HepG2 (cell line): ENCODE measurements around the gene YAP1. TPM values are rescaled to one million over a fixed set of nuclear protein-coding genes. Genes with fewer than 3 reads are reported as not detected.

ENCODE experiments used
- ATM ChIP-seq: fragments of 450-650 bp; IDR thresholded peaks from 2 replicates; pipeline ENCODE4 v1.7.1; 2017; ENCODE audit warnings: mild to moderate bottlenecking, borderline replicate concordance
- EHMT2 ChIP-seq: fragments of 200-600 bp; sonication (generic); IDR thresholded peaks from 2 replicates; pipeline ENCODE4 v1.7.0; 2017; ENCODE audit warnings: antibody characterized with exemption, low read depth, low read length, borderline replicate concordance
- EP300 ChIP-seq, 3 experiments: sonication (generic) in 1 of 3; formaldehyde crosslinking in 1 of 3; IDR thresholded peaks; 2 replicates each; pipeline versions ENCODE4 v1.5.1 to v1.6.1; 2011 to 2020; ENCODE audit warnings: low read depth in 2 of 3, low read length in 2 of 3, borderline replicate concordance in 1 of 3, improper control_type of control experiment in 1 of 3, mild to moderate bottlenecking in 1 of 3, missing genetic modification reagents in 1 of 3, moderate library complexity in 1 of 3
- HDAC6 ChIP-seq: fragments of 200-600 bp; sonication (generic); IDR thresholded peaks from 2 replicates; pipeline ENCODE4 v1.7.0; 2017; ENCODE audit warnings: mild to moderate bottlenecking, antibody characterized with exemption, low read length, low read depth
- IRF1 ChIP-seq: sonication (generic); formaldehyde crosslinking; IDR thresholded peaks from 2 replicates; pipeline ENCODE4 v1.4.0; 2020; ENCODE audit warnings: low read depth, mild to moderate bottlenecking, missing genetic modification reagents
- KDM1A ChIP-seq: IDR thresholded peaks from 2 replicates; pipeline ENCODE4 v1.6.1; 2016; ENCODE audit warnings: missing compliant biosample characterization
- MED1 ChIP-seq: sonication (generic); formaldehyde crosslinking; IDR thresholded peaks from 2 replicates; pipeline ENCODE4 v1.4.0; 2020; ENCODE audit warnings: missing genetic modification reagents
- STAT5B ChIP-seq: sonication (generic); formaldehyde crosslinking; IDR thresholded peaks from 2 replicates; pipeline ENCODE4 v1.4.0; 2020; ENCODE audit warnings: missing genetic modification reagents
- TBX3 ChIP-seq: fragments of 450-650 bp; IDR thresholded peaks from 2 replicates; pipeline ENCODE4 v1.6.1; 2017; ENCODE audit warnings: antibody characterized with exemption, mild to moderate bottlenecking, inconsistent platforms, borderline replicate concordance
- ZFP1 ChIP-seq: IDR thresholded peaks from 2 replicates; pipeline ENCODE4 v1.6.1; 2016
- ZNF333 ChIP-seq: sonication (generic); formaldehyde crosslinking; IDR thresholded peaks from 2 replicates; pipeline ENCODE4 v1.4.0; 2020; ENCODE audit warnings: mild to moderate bottlenecking, missing genetic modification reagents, borderline replicate concordance
- ZNF367 ChIP-seq: sonication (generic); formaldehyde crosslinking; IDR thresholded peaks from 2 replicates; pipeline ENCODE4 v1.4.0; 2020; ENCODE audit warnings: missing genetic modification reagents, borderline replicate concordance
- ZSCAN21 ChIP-seq: sonication (generic); formaldehyde crosslinking; IDR thresholded peaks from 2 replicates; pipeline ENCODE4 v1.8.0; 2022; ENCODE audit warnings: mild to moderate bottlenecking, missing genetic modification reagents, moderate library complexity, borderline replicate concordance
- ZZZ3 ChIP-seq: sonication (generic); formaldehyde crosslinking; IDR thresholded peaks from 2 replicates; pipeline ENCODE4 v1.4.0; 2020; ENCODE audit warnings: missing genetic modification reagents, mild to moderate bottlenecking, borderline replicate concordance
- polyA plus RNA-seq, 8 experiments: library from polyadenylated mRNA; depleted of rRNA in 3 of 8; stranded (reverse) in 7 of 8; unstranded in 1 of 8; fragments of >200 nt; fragmentation: Illumina TruSeq in 4 of 8; extraction: Trizol in 4 of 8; gene quantifications; 2 replicates each; pipeline versions ENCODE4 v1.2.1 to v1.2.3, GENCODE V29; 2011 to 2016; ENCODE audit warnings: low read depth in 4 of 8, missing spikeins in 1 of 8, mixed read lengths in 1 of 8; ENCODE audit not compliant: insufficient read depth in 1 of 8
- total RNA-seq, 5 experiments: library from RNA; depleted of rRNA; stranded (reverse); fragments of >200 nt; fragmentation: Illumina TruSeq; extraction: Trizol; gene quantifications; 2 replicates each; pipeline ENCODE4 v1.2.3, GENCODE V29; 2016; ENCODE audit warnings: low read depth in 1 of 5
- TF ChIP-seq, protein P1 (sequence below): sonication (generic); formaldehyde crosslinking; IDR thresholded peaks from 2 replicates; pipeline ENCODE4 v1.5.0; 2020; ENCODE audit warnings: missing genetic modification reagents
- TF ChIP-seq, protein P2 (sequence below): sonication (generic); formaldehyde crosslinking; IDR thresholded peaks from 2 replicates; pipeline ENCODE4 v1.5.0; 2020; ENCODE audit warnings: mild to moderate bottlenecking, missing genetic modification reagents
- TF ChIP-seq, protein P3 (sequence below): sonication (generic); formaldehyde crosslinking; IDR thresholded peaks from 2 replicates; pipeline ENCODE4 v1.5.0; 2020; ENCODE audit warnings: mild to moderate bottlenecking, missing genetic modification reagents, borderline replicate concordance

The YAP1 gene
- total and polyA plus RNA-seq, 2 of the 13 experiments (the other 11 are each of a cell fraction or from before 2014, with no cell fraction given) = 59.5 to 91.0 TPM

GRCh38 chr11:102109896-102110760 lies at the start of gene YAP1 (continued):
- TF ChIP-seq, protein P1, sequence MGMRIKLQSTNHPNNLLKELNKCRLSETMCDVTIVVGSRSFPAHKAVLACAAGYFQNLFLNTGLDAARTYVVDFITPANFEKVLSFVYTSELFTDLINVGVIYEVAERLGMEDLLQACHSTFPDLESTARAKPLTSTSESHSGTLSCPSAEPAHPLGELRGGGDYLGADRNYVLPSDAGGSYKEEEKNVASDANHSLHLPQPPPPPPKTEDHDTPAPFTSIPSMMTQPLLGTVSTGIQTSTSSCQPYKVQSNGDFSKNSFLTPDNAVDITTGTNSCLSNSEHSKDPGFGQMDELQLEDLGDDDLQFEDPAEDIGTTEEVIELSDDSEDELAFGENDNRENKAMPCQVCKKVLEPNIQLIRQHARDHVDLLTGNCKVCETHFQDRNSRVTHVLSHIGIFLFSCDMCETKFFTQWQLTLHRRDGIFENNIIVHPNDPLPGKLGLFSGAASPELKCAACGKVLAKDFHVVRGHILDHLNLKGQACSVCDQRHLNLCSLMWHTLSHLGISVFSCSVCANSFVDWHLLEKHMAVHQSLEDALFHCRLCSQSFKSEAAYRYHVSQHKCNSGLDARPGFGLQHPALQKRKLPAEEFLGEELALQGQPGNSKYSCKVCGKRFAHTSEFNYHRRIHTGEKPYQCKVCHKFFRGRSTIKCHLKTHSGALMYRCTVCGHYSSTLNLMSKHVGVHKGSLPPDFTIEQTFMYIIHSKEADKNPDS (CRISPR knock-in tag) = no peak
- peak; percentile 76; the same call in 1 of the 2 replicates for TF ChIP-seq TBX3
- no peak for TF ChIP-seq ATM
- TF ChIP-seq, protein P2, sequence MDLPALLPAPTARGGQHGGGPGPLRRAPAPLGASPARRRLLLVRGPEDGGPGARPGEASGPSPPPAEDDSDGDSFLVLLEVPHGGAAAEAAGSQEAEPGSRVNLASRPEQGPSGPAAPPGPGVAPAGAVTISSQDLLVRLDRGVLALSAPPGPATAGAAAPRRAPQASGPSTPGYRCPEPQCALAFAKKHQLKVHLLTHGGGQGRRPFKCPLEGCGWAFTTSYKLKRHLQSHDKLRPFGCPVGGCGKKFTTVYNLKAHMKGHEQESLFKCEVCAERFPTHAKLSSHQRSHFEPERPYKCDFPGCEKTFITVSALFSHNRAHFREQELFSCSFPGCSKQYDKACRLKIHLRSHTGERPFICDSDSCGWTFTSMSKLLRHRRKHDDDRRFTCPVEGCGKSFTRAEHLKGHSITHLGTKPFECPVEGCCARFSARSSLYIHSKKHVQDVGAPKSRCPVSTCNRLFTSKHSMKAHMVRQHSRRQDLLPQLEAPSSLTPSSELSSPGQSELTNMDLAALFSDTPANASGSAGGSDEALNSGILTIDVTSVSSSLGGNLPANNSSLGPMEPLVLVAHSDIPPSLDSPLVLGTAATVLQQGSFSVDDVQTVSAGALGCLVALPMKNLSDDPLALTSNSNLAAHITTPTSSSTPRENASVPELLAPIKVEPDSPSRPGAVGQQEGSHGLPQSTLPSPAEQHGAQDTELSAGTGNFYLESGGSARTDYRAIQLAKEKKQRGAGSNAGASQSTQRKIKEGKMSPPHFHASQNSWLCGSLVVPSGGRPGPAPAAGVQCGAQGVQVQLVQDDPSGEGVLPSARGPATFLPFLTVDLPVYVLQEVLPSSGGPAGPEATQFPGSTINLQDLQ (CRISPR knock-in tag) = peak; percentile 57; the same call in 1 of the 2 replicates
- no peak for TF ChIP-seq ZZZ3 (CRISPR knock-in tag)
- no peak for TF ChIP-seq IRF1 (CRISPR knock-in tag)
- no peak for TF ChIP-seq KDM1A (CRISPR knock-in tag)
- TF ChIP-seq ZFP1 = no peak; the same call in 1 of the 2 replicates
- TF ChIP-seq EHMT2 = no peak
- peak; percentile 40; the same call in 1 of the 2 replicates for TF ChIP-seq STAT5B (CRISPR knock-in tag)
- no peak for TF ChIP-seq HDAC6
- TF ChIP-seq, protein P3, sequence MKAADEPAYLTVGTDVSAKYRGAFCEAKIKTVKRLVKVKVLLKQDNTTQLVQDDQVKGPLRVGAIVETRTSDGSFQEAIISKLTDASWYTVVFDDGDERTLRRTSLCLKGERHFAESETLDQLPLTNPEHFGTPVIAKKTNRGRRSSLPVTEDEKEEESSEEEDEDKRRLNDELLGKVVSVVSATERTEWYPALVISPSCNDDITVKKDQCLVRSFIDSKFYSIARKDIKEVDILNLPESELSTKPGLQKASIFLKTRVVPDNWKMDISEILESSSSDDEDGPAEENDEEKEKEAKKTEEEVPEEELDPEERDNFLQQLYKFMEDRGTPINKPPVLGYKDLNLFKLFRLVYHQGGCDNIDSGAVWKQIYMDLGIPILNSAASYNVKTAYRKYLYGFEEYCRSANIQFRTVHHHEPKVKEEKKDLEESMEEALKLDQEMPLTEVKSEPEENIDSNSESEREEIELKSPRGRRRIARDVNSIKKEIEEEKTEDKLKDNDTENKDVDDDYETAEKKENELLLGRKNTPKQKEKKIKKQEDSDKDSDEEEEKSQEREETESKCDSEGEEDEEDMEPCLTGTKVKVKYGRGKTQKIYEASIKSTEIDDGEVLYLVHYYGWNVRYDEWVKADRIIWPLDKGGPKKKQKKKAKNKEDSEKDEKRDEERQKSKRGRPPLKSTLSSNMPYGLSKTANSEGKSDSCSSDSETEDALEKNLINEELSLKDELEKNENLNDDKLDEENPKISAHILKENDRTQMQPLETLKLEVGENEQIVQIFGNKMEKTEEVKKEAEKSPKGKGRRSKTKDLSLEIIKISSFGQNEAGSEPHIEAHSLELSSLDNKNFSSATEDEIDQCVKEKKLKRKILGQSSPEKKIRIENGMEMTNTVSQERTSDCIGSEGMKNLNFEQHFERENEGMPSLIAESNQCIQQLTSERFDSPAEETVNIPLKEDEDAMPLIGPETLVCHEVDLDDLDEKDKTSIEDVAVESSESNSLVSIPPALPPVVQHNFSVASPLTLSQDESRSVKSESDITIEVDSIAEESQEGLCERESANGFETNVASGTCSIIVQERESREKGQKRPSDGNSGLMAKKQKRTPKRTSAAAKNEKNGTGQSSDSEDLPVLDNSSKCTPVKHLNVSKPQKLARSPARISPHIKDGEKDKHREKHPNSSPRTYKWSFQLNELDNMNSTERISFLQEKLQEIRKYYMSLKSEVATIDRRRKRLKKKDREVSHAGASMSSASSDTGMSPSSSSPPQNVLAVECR (CRISPR knock-in tag) = peak; percentile 86
- TF ChIP-seq ZNF333 (CRISPR knock-in tag) = peak; percentile 55; the same call in 1 of the 2 replicates
- peak; percentile 84 for TF ChIP-seq ZSCAN21 (CRISPR knock-in tag)
- TF ChIP-seq ZNF367 = peak; percentile 71; the same call in 1 of the 2 replicates
- TF ChIP-seq MED1 (CRISPR knock-in tag) = peak; percentile 85
- TF ChIP-seq EP300 (IDR thresholded peaks at IDR 0.05; ENCODE audit: low read depth in 2 of 2, low read length in 2 of 2) = peak in 1 of 2 experiments; percentile 66; a peak in 2 of 4 replicates
- peak; percentile 51 for TF ChIP-seq EP300 (CRISPR knock-in tag; IDR thresholded peaks at IDR 0.05; ENCODE audit: borderline replicate concordance)
